Body of pancreas (tissue), 4 donors: ENCODE measurements around the gene PTPRT. TPM values are rescaled to one million over a fixed set of nuclear protein-coding genes. Genes with fewer than 3 reads are reported as not detected.

Experiments
- ATAC-seq: fragments of 150-250 bp; one replicate; pipeline ENCODE4 v1.9.1; 2016
- DNase-seq, 4 donors: peaks; one replicate each; pipeline ENCODE4 v3.0.0-alpha.2; 2019
- H3K27ac ChIP-seq, 4 donors: fragments of 200-600 bp; sonication (generic); 1 replicate in 3 of 4; 2 replicates in 1 of 4; pipeline versions ENCODE4 v1.5.1 to v1.6.1; 2016 to 2019; ENCODE audit warnings: mild to moderate bottlenecking in 1 of 4, mixed read lengths in 1 of 4, moderate library complexity in 1 of 4
- H3K27me3 ChIP-seq, 2 donors: fragments of 200-600 bp; sonication (generic); one replicate each; pipeline ENCODE4 v1.6.0; 2016; ENCODE audit warnings: mild to moderate bottlenecking in 1 of 2
- H3K36me3 ChIP-seq, 2 donors: fragments of 200-600 bp; sonication (generic); replicated peaks in 1 of 2; 2 replicates each; pipeline ENCODE4 v1.5.1; 2016; ENCODE audit warnings: low read depth in 2 of 2; ENCODE audit not compliant: insufficient read depth in 1 of 2
- H3K4me1 ChIP-seq: fragments of 200-600 bp; sonication (generic); one replicate; pipeline ENCODE4 v1.6.0; 2016
- H3K4me3 ChIP-seq, 2 donors: fragments of 200-600 bp; sonication (generic); 1 replicate in 1 of 2; 2 replicates in 1 of 2; pipeline ENCODE4 v1.5.1; 2016 to 2019
- H3K9me3 ChIP-seq, 3 donors: fragments of 200-600 bp; sonication (generic); 1 replicate in 2 of 3; 2 replicates in 1 of 3; pipeline ENCODE4 v1.5.1; 2016
- POLR2A ChIP-seq, 3 donors: fragments of 450-650 bp; IDR thresholded peaks; one replicate each; pipeline ENCODE4 v1.6.1; 2016; ENCODE audit warnings: antibody characterized with exemption in 3 of 3, mild to moderate bottlenecking in 2 of 3
- WGBS, 2 donors: methylation state at CpG; one replicate each; pipeline ENCODE4 v1.1.5; 2017; 5-methylcytosine and 5-hydroxymethylcytosine counted together
- intact Hi-C: fragments of 100-400 bp; cut with DNase I; formaldehyde crosslinking; loops from one replicate; pipeline ENCODE4 v1.15.1; 2023
- total RNA-seq, 2 donors: library from RNA; depleted of rRNA; stranded (reverse); fragments of >200 nt; gene quantifications; one replicate each; pipeline ENCODE4 v1.1.0, GENCODE V29; 2016
- TF ChIP-seq, protein P1 (sequence below), 7 experiments: fragments of 450-650 bp in 4 of 7; fragments of 200-600 bp in 3 of 7; sonication (generic) in 3 of 7; IDR thresholded peaks; one replicate each; pipeline ENCODE4 v1.5.1; 2016 to 2019; ENCODE audit warnings: antibody characterized with exemption in 7 of 7

PTPRT gene
- total RNA-seq, 2 donors from 2014 or later: 0.33 to 1.0 TPM

DNA sequence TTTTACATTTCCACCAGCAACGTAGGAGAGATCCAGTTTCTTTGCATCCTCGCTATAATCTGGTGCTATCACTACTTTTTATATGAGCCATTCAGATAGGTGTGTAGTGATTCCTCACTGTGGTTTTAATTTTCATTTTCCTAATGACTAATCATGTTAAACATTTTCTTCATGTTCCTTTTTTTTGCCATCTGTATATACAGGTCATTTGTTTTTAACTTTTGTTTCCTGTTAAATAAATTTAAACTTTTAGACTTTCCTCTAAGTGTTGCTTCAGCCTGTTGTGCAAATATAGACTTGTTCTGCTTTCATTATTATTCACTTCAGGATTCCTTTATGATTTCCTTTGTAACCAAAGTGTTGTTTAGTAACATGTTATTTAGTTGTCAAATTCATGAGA, 697.4 kb downstream of the PTPRT start:
- H3K4me3 ChIP-seq: no peak overlapping the region
- ATAC-seq: no peak
- 54 to 68% methylated on average over 2 of the region's 2 CpGs for WGBS, 2 donors

DNA sequence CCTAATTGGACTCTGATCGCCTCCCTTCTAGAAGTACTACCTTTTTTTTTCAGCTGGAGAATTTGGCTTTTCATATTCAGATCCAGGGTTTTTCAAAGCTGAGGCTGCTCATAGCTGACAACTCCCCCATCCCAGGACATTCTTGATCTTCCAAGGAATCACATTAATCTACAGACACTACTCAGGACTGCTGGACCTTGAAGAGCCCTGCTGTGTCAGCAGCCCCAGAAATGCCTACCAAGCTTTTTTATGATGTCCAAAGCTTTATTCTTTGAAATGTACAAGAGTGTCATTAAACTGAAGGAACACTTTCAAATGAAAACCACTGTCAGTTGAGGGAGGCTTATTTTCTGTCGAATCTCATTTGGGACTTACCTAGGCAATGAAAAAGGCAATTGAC, 704.1 kb downstream of the PTPRT start:
- H3K4me1 ChIP-seq: no peaks in the 10 kb centered on the region
- 73 to 88% methylated on average over 2 of the region's 2 CpGs for WGBS, 2 donors
- no peak for TF ChIP-seq POLR2A (IDR thresholded peaks at IDR 0.05)
- TF ChIP-seq, protein P1, sequence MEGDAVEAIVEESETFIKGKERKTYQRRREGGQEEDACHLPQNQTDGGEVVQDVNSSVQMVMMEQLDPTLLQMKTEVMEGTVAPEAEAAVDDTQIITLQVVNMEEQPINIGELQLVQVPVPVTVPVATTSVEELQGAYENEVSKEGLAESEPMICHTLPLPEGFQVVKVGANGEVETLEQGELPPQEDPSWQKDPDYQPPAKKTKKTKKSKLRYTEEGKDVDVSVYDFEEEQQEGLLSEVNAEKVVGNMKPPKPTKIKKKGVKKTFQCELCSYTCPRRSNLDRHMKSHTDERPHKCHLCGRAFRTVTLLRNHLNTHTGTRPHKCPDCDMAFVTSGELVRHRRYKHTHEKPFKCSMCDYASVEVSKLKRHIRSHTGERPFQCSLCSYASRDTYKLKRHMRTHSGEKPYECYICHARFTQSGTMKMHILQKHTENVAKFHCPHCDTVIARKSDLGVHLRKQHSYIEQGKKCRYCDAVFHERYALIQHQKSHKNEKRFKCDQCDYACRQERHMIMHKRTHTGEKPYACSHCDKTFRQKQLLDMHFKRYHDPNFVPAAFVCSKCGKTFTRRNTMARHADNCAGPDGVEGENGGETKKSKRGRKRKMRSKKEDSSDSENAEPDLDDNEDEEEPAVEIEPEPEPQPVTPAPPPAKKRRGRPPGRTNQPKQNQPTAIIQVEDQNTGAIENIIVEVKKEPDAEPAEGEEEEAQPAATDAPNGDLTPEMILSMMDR (IDR thresholded peaks at IDR 0.05): no peak
- H3K27ac ChIP-seq: no peak overlapping the region
- H3K4me3 ChIP-seq: no peak overlapping the region
- intact Hi-C loops: no loop called here
- H3K9me3 ChIP-seq: no peaks in the 10 kb centered on the region
- no peak for DNase-seq
- no peak for ATAC-seq
- no peaks in the 10 kb centered on the region for H3K36me3 ChIP-seq
- no peaks in the 10 kb centered on the region for H3K27me3 ChIP-seq

More for the DNA sequence above, 697.4 kb downstream of the PTPRT start:
- Histone ChIP-seq H3K4me1 (no peaks in the 10 kb centered on the region), H3K27me3 (no peaks in the 10 kb centered on the region), H3K9me3 (no peaks in the 10 kb centered on the region), H3K27ac (no peak overlapping the region), H3K36me3 (no peaks in the 10 kb centered on the region)
- no peak for TF ChIP-seq POLR2A (IDR thresholded peaks at IDR 0.05)
- TF ChIP-seq, protein P1 (IDR thresholded peaks at IDR 0.05): no peak
- intact Hi-C loops: no loop called here
- no peak for DNase-seq

DNA sequence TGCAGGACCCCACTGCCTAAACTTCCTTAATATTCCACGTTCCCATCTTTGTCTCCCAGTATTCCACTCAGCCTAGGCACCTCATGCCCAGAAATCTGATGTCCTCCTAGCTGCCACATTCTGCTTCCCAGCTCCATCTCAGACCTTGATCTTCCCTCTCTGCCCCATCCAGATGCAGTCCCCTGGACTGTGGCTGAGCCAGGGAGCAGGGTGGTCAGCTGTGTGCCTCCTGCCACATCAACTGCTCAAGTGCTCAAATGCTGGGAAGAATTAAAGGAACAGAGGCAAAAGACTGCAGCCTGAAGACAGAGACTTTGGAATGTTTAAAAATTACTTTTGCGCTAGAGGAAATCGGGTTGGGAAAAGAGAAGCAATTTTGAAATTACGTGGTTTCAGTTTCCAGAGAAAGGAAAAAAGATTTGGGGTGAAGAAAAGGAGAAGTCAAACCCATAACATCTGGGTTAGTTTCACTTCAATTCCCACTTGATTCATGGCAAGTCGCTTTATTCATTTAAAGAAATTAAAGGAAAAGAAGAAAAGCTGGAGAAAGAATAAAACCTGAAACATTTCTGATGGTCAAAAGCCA, 704.8 kb downstream of the PTPRT start:
- intact Hi-C loops: no loop called here
- TF ChIP-seq, protein P1 (IDR thresholded peaks at IDR 0.05): no peak
- TF ChIP-seq POLR2A (IDR thresholded peaks at IDR 0.05): no peak
- Histone ChIP-seq H3K27ac (no peak overlapping the region), H3K4me1 (no peaks in the 10 kb centered on the region), H3K9me3 (no peaks in the 10 kb centered on the region), H3K4me3 (no peak overlapping the region), H3K36me3 (no peaks in the 10 kb centered on the region), H3K27me3 (no peaks in the 10 kb centered on the region)
- 74 to 84% methylated on average over 5 of the region's 5 CpGs for WGBS, 2 donors
- ATAC-seq (no peak), DNase-seq (no peak)

DNA sequence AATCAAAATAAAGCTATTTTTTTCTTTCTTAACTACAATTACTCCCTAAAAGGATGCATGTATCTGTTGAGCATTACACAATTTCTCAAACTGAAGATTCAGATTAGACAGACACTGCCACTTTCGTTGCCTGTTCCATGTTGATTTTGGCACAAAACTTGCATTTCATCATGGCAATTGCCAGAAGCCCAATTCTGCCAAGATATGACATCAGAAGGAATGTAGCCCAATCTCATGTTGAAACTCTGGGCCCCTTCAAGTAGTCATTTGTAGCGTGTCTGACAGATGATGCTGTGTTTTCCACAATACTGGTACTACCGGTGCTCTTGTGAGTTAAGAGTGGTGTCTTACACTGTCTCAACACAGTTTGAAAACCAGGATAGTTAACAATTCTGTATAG, 705.4 kb downstream of the PTPRT start:
- H3K27ac ChIP-seq: no peak overlapping the region
- ATAC-seq (peak; percentile 42), DNase-seq (peak in 1 of 4 donors; percentile 24)
- no peaks in the 10 kb centered on the region for H3K9me3 ChIP-seq
- no peaks in the 10 kb centered on the region for H3K4me1 ChIP-seq
- TF ChIP-seq, protein P1 (IDR thresholded peaks at IDR 0.05): no peak
- TF ChIP-seq POLR2A (IDR thresholded peaks at IDR 0.05): no peak
- H3K36me3 ChIP-seq: no peaks in the 10 kb centered on the region
- intact Hi-C loops: no loop called here
- 38 to 50% methylated on average over 3 of the region's 3 CpGs for WGBS, 2 donors
- no peaks in the 10 kb centered on the region for H3K27me3 ChIP-seq
- H3K4me3 ChIP-seq: no peak overlapping the region

DNA sequence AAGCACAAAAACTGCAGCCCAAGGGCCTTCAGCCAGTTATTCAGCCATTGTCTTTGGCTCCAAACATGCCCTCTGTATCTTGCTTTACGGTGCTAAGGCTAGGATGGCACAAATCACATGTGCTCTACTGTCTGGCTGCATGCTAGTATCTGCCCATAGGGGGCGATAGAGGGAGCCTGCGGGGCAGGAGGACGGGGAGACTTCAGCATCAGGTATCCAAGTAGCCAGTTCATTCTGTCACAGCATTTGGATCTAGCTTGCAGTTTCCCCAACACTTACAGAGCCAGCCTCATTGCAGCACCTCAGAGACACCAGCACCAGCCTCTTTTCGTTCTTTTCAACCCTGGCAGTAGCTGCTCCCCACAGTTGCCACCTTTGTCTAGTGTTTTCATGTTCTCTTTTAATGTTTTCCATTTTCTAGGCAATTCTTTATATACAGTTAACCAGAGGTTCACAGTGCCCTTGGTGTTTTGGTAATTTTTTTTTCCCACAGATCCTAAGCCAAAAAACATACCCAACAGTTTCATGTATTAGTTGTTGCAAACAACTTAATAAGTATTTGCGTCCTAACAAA, 705.9 kb downstream of the PTPRT start:
- intact Hi-C loops: no loop called here
- DNase-seq: peak; percentile 33 to 55 (median 43)

More for the DNA sequence above, 705.9 kb downstream of the PTPRT start:
- H3K27me3 ChIP-seq: no peaks in the 10 kb centered on the region
- H3K4me3 ChIP-seq: no peak overlapping the region
- WGBS, 2 donors: 23 to 68% methylated on average over 2 to 6 of the region's 6 CpGs
- H3K36me3 ChIP-seq: no peaks in the 10 kb centered on the region
- peak; percentile 45 for ATAC-seq
- H3K9me3 ChIP-seq: no peaks in the 10 kb centered on the region
- H3K4me1 ChIP-seq: no peaks in the 10 kb centered on the region
- no peak overlapping the region for H3K27ac ChIP-seq
- no peak for TF ChIP-seq POLR2A (IDR thresholded peaks at IDR 0.05)
- TF ChIP-seq, protein P1 (IDR thresholded peaks at IDR 0.05): peak; percentile 16 to 57 (median 39)
